Glutamatergic neuron (in vitro differentiated cells): ENCODE data around the gene ASS1. TPM values are rescaled to one million over a fixed set of nuclear protein-coding genes. Genes with fewer than 3 reads are reported as not detected.
A peak's percentile ranks its signal among the peaks of the same experiment; 100 is the strongest.

Source experiments
- DNase-seq: peaks from one replicate; pipeline ENCODE4 v3.0.0; 2022
- H3K27ac Mint-ChIP-seq: one replicate; pipeline ENCODE4 v1.8.0; 2020; ENCODE audit warnings: mild to moderate bottlenecking, mixed read lengths, inconsistent platforms; ENCODE audit not compliant: unreplicated experiment
- H3K27me3 Mint-ChIP-seq: one replicate; pipeline ENCODE4 v1.8.0; 2020; ENCODE audit warnings: mild to moderate bottlenecking, moderate library complexity, mixed read lengths, inconsistent platforms; ENCODE audit not compliant: unreplicated experiment
- H3K36me3 Mint-ChIP-seq: one replicate; pipeline ENCODE4 v1.8.0; 2020; ENCODE audit warnings: mild to moderate bottlenecking, mixed read lengths, inconsistent platforms; ENCODE audit not compliant: unreplicated experiment
- H3K4me1 Mint-ChIP-seq: one replicate; pipeline ENCODE4 v1.8.0; 2020; ENCODE audit warnings: mild to moderate bottlenecking, low read depth, mixed read lengths, inconsistent platforms; ENCODE audit not compliant: unreplicated experiment
- H3K4me3 Mint-ChIP-seq: one replicate; pipeline ENCODE4 v1.8.0; 2020; ENCODE audit warnings: mild to moderate bottlenecking, mixed read lengths, inconsistent platforms; ENCODE audit not compliant: unreplicated experiment
- H3K9me3 Mint-ChIP-seq: one replicate; pipeline ENCODE4 v1.8.0; 2020; ENCODE audit warnings: mild to moderate bottlenecking, moderate library complexity, mixed read lengths, inconsistent platforms; ENCODE audit not compliant: unreplicated experiment
- CTCF ChIP-seq: fragments of 200-600 bp; sonication (generic); IDR thresholded peaks from one replicate; pipeline ENCODE4 v1.5.0; 2021; ENCODE audit not compliant: partially characterized antibody, unreplicated experiment
- total RNA-seq: library from RNA; stranded (reverse); fragmentation: NEBNext Ultra II Directional; extraction: Animal tissue kit (Norgen Biotek cat#: 25700); gene quantifications from one replicate; pipeline ENCODE4 v1.2.1, GENCODE V29; 2021; ENCODE audit not compliant: unreplicated experiment

Gene ASS1
- total RNA-seq, 1 donor from 2014 or later: 31.5 TPM

GRCh38 chr9:130518233-130518632 lies 73.5 kb downstream of the ASS1 start:
- peaks cover 6% of the 10 kb centered on the region for H3K4me1 Mint-ChIP-seq
- H3K36me3 Mint-ChIP-seq: no peaks in the 10 kb centered on the region
- no peak for DNase-seq
- H3K27ac Mint-ChIP-seq: no peak overlapping the region
- no peak overlapping the region for H3K4me3 Mint-ChIP-seq
- no peak for TF ChIP-seq CTCF
- H3K9me3 Mint-ChIP-seq: peaks cover 10% of the 10 kb centered on the region
- H3K27me3 Mint-ChIP-seq: peaks cover 9% of the 10 kb centered on the region

GRCh38 chr9:130518943-130519799 lies 74.4 kb downstream of the ASS1 start:
- no peak for TF ChIP-seq CTCF
- H3K27me3 Mint-ChIP-seq: peaks cover 11% of the 10 kb centered on the region
- H3K4me3 Mint-ChIP-seq: no peak overlapping the region
- peaks cover 11% of the 10 kb centered on the region for H3K9me3 Mint-ChIP-seq
- peaks cover 10% of the 10 kb centered on the region for H3K4me1 Mint-ChIP-seq
- no peaks in the 10 kb centered on the region for H3K36me3 Mint-ChIP-seq
- no peak for DNase-seq
- no peak overlapping the region for H3K27ac Mint-ChIP-seq

- H3K36me3 Mint-ChIP-seq: no peaks in the 10 kb centered on the region
- no peak overlapping the region for H3K27ac Mint-ChIP-seq
- H3K27me3 Mint-ChIP-seq: peaks cover 11% of the 10 kb centered on the region
- peaks cover 10% of the 10 kb centered on the region for H3K4me1 Mint-ChIP-seq
- TF ChIP-seq CTCF: no peak
- peaks cover 11% of the 10 kb centered on the region for H3K9me3 Mint-ChIP-seq
- DNase-seq: no peak
- no peak overlapping the region for H3K4me3 Mint-ChIP-seq
Measured at GRCh38 chr9:130519927-130520326, 75.2 kb downstream of the ASS1 start.

GRCh38 chr9:130521715-130522114 lies 77.0 kb downstream of the ASS1 start:
- TF ChIP-seq CTCF: no peak
- Mint-ChIP-seq H3K4me1 (peaks cover 12% of the 10 kb centered on the region), H3K36me3 (no peaks in the 10 kb centered on the region), H3K27ac (peak overlapping the region; percentile 78), H3K27me3 (peaks cover 11% of the 10 kb centered on the region), H3K4me3 (peak overlapping the region; percentile 38), H3K9me3 (peaks cover 11% of the 10 kb centered on the region)
- no peak for DNase-seq

GRCh38 chr9:130522233-130522808 lies 77.6 kb downstream of the ASS1 start:
- H3K4me3 Mint-ChIP-seq: peak overlapping the region; percentile 38
- H3K27ac Mint-ChIP-seq: peak overlapping the region; percentile 78
- no peaks in the 10 kb centered on the region for H3K36me3 Mint-ChIP-seq
- peaks cover 17% of the 10 kb centered on the region for H3K4me1 Mint-ChIP-seq
- peaks cover 11% of the 10 kb centered on the region for H3K9me3 Mint-ChIP-seq
- no peak for TF ChIP-seq CTCF
- H3K27me3 Mint-ChIP-seq: peaks cover 11% of the 10 kb centered on the region
- DNase-seq: peak; percentile 84
